ENCODE data around the gene BEX3. TPM values are rescaled to one million over a fixed set of nuclear protein-coding genes. Genes with fewer than 3 reads are reported as not detected.

Gene BEX3
- total and polyA plus RNA-seq, 3 donors from 2014 or later: 289 to 415 (median 354) TPM

GRCh38 chrX:103423955-103424638 lies 47.8 kb downstream of the BEX3 start:
- H3K36me3 ChIP-seq (ENCODE audit: low read depth, missing control alignments): no peaks in the 10 kb centered on the region
- no peak overlapping the region for H3K27ac ChIP-seq
- 90 to 100% methylated on average over 2 to 3 of the region's 3 CpGs for WGBS, 2 donors
- H3K9me3 ChIP-seq: no peaks in the 10 kb centered on the region
- intact Hi-C loops (cut with DNase I; ENCODE audit: low total_unique reads): no loop called here
- TF ChIP-seq POLR2A (IDR thresholded peaks at IDR 0.05): no peak
- no peak overlapping the region for H3K4me3 ChIP-seq
- no peaks in the 10 kb centered on the region for H3K27me3 ChIP-seq
- no peak for DNase-seq
- H3K4me1 ChIP-seq: no peaks in the 10 kb centered on the region

Small RNA genes lying within 50 kb of the gene (small RNA-seq; reads per million reads assigned to genes)
- gene Z92846.1: 0 reads per million in 2 donors

Other genes starting within 250 kb of the BEX3 start
- 100 to 1,000 TPM; 104 to 125 TPM for gene BEX4, start 161.4 kb upstream of the BEX3 start, total RNA-seq
- 90.7 TPM for gene BEX4, start 161.4 kb upstream of the BEX3 start, polyA plus RNA-seq (ENCODE audit: insufficient read depth, low read depth, low replicate concordance)
- gene TCEAL8, start 121.4 kb upstream of the BEX3 start, total RNA-seq: 10 to 100 TPM; 76.5 to 91.1 TPM
- 83.1 TPM for gene TCEAL8, start 121.4 kb upstream of the BEX3 start, polyA plus RNA-seq (ENCODE audit: insufficient read depth, low read depth, low replicate concordance)
- 100 to 1,000 TPM in 1 of 2 donors, 10 to 100 TPM in 1; 89.1 to 103 TPM for gene TCEAL5, start 99.8 kb upstream of the BEX3 start, total RNA-seq
- 77.5 TPM for gene TCEAL5, start 99.8 kb upstream of the BEX3 start, polyA plus RNA-seq (ENCODE audit: insufficient read depth, low read depth, low replicate concordance)
- gene BEX2, start 65.5 kb upstream of the BEX3 start, total RNA-seq: 100 to 1,000 TPM in 1 of 2 donors, 10 to 100 TPM in 1; 88.9 to 116 TPM
- gene BEX2, start 65.5 kb upstream of the BEX3 start, polyA plus RNA-seq (ENCODE audit: insufficient read depth, low read depth, low replicate concordance): 82.7 TPM
- 1 to 10 TPM; 1.3 to 5.5 TPM for gene TCEAL7, start 46.3 kb upstream of the BEX3 start, total RNA-seq
- 3.9 TPM for gene TCEAL7, start 46.3 kb upstream of the BEX3 start, polyA plus RNA-seq (ENCODE audit: insufficient read depth, low read depth, low replicate concordance)
- gene TCEAL9, start 20.0 kb upstream of the BEX3 start, total RNA-seq: 10 to 100 TPM; 99.4 to 99.7 TPM
- gene TCEAL9, start 20.0 kb upstream of the BEX3 start, polyA plus RNA-seq (ENCODE audit: insufficient read depth, low read depth, low replicate concordance): 74.9 TPM
- 10 to 100 TPM; 29.5 to 37.9 TPM for gene RAB40A, start 143.0 kb downstream of the BEX3 start, total RNA-seq
- gene RAB40A, start 143.0 kb downstream of the BEX3 start, polyA plus RNA-seq (ENCODE audit: insufficient read depth, low read depth, low replicate concordance): 5.3 TPM
- gene TCEAL4, start 209.0 kb downstream of the BEX3 start, total RNA-seq: 100 to 1,000 TPM; 132 to 149 TPM
- 62.6 TPM for gene TCEAL4, start 209.0 kb downstream of the BEX3 start, polyA plus RNA-seq (ENCODE audit: insufficient read depth, low read depth, low replicate concordance)
- 10 to 100 TPM; 56.7 to 65.8 TPM for gene TCEAL3, start 231.4 kb downstream of the BEX3 start, total RNA-seq
- 62.0 TPM for gene TCEAL3, start 231.4 kb downstream of the BEX3 start, polyA plus RNA-seq (ENCODE audit: insufficient read depth, low read depth, low replicate concordance)

Measured in testis (tissue), 3 donors.